SK-N-SH treated with all-trans-retinoic acid at 6 μM for 48 hours (cell line): ENCODE results near the gene CSKMT.

Experiments
- ARNTL ChIP-seq: fragments of 450-650 bp; formaldehyde crosslinking; IDR thresholded peaks from 2 replicates; pipeline ENCODE4 v1.5.0; 2020; ENCODE audit warnings: low read depth, mild to moderate bottlenecking, moderate library complexity, borderline replicate concordance
- CSDC2 ChIP-seq: fragments of 250-450 bp; sonication (Bioruptor Pico); IDR thresholded peaks from 2 replicates; pipeline ENCODE4 v1.5.0; 2020; ENCODE audit warnings: mild to moderate bottlenecking, moderate library complexity
- GLIS3 ChIP-seq: fragments of 250-450 bp; sonication (Bioruptor Pico); IDR thresholded peaks from 2 replicates; pipeline ENCODE4 v1.5.0; 2020; ENCODE audit warnings: mild to moderate bottlenecking, moderate library complexity
- OSR1 ChIP-seq: fragments of 250-450 bp; sonication (Bioruptor Pico); IDR thresholded peaks from 2 replicates; pipeline ENCODE4 v1.8.0; 2022; ENCODE audit warnings: moderate library complexity, mild to moderate bottlenecking, inconsistent platforms
- PPARA ChIP-seq: fragments of 250-450 bp; sonication (Bioruptor Pico); IDR thresholded peaks from 2 replicates; pipeline ENCODE4 v1.5.0; 2020; ENCODE audit warnings: mild to moderate bottlenecking, borderline replicate concordance
- ZFP30 ChIP-seq: fragments of 450-650 bp; formaldehyde crosslinking; IDR thresholded peaks from 2 replicates; pipeline ENCODE4 v1.5.0; 2022; ENCODE audit warnings: mild to moderate bottlenecking, moderate library complexity
- TF ChIP-seq, protein P1 (sequence below): fragments of 250-450 bp; sonication (Bioruptor Pico); IDR thresholded peaks from 2 replicates; pipeline ENCODE4 v1.8.0; 2020; ENCODE audit warnings: mild to moderate bottlenecking, moderate library complexity, borderline replicate concordance

DNA sequence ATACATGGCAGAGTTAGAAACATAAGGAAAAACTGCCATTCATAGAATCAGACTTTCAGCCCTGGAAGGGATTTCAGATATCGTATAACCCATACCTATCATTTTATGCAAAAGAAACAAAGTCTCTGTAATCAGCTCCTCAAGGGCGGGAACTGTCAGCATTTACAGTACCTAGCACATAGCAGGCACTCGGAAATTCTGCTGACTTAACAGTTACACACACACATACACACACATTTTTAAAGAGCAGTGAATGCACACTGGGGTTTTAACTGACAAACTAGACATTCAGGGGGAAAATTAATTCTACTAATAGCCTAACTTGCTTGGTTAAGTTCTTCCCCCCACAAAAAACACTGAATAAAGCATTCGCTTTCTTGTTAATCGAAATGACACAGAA is 51.1 kb downstream of the CSKMT start:
- no peak for TF ChIP-seq PPARA (CRISPR knock-in tag)
- no peak for TF ChIP-seq ZFP30 (CRISPR knock-in tag)
- TF ChIP-seq GLIS3 (CRISPR knock-in tag) = no peak
- no peak for TF ChIP-seq OSR1 (CRISPR knock-in tag)
- TF ChIP-seq, protein P1, sequence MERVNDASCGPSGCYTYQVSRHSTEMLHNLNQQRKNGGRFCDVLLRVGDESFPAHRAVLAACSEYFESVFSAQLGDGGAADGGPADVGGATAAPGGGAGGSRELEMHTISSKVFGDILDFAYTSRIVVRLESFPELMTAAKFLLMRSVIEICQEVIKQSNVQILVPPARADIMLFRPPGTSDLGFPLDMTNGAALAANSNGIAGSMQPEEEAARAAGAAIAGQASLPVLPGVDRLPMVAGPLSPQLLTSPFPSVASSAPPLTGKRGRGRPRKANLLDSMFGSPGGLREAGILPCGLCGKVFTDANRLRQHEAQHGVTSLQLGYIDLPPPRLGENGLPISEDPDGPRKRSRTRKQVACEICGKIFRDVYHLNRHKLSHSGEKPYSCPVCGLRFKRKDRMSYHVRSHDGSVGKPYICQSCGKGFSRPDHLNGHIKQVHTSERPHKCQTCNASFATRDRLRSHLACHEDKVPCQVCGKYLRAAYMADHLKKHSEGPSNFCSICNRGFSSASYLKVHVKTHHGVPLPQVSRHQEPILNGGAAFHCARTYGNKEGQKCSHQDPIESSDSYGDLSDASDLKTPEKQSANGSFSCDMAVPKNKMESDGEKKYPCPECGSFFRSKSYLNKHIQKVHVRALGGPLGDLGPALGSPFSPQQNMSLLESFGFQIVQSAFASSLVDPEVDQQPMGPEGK (CRISPR knock-in tag) = no peak
- TF ChIP-seq ARNTL (CRISPR knock-in tag) = no peak
- no peak for TF ChIP-seq CSDC2 (CRISPR knock-in tag)
